Measurements from ENCODE around the gene MAP2.

DNA sequence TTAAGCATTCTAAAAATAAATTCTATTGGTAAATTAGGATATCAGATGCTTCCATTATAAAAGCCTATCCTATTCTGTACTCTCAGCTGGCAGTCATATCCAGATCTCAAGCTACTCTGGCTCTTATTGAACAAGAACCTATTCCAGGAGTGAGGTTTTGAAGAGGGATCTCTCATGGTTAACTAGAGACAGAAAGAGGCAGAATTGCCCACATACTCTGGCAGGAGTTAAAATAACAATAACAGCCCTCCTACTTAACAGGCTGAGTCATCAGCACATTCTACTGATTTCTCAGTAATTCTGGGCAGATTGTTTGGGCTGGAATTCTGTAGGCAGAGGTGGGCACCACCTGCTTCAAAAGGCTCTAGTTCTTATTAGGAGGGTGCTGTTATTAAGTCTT, 205.8 kb downstream of the MAP2 start:
- TF ChIP-seq, protein P1, sequence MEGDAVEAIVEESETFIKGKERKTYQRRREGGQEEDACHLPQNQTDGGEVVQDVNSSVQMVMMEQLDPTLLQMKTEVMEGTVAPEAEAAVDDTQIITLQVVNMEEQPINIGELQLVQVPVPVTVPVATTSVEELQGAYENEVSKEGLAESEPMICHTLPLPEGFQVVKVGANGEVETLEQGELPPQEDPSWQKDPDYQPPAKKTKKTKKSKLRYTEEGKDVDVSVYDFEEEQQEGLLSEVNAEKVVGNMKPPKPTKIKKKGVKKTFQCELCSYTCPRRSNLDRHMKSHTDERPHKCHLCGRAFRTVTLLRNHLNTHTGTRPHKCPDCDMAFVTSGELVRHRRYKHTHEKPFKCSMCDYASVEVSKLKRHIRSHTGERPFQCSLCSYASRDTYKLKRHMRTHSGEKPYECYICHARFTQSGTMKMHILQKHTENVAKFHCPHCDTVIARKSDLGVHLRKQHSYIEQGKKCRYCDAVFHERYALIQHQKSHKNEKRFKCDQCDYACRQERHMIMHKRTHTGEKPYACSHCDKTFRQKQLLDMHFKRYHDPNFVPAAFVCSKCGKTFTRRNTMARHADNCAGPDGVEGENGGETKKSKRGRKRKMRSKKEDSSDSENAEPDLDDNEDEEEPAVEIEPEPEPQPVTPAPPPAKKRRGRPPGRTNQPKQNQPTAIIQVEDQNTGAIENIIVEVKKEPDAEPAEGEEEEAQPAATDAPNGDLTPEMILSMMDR (IDR thresholded peaks at IDR 0.05): no peak
- TF ChIP-seq POLR2A (IDR thresholded peaks at IDR 0.05) (no peak), POLR2AphosphoS5 (IDR thresholded peaks at IDR 0.05) (no peak)
